ENCODE data around the gene PPIF.

- TF ChIP-seq CTCF (IDR thresholded peaks at IDR 0.05) (no peak), POLR2A (IDR thresholded peaks at IDR 0.05) (no peak)
Measured at GRCh38 chr10:79336276-79336675, 11.0 kb upstream of the PPIF start.
